ENCODE data around the gene FARP1. TPM values are rescaled to one million over a fixed set of nuclear protein-coding genes. Genes with fewer than 3 reads are reported as not detected.

Gene FARP1
- total and polyA plus RNA-seq, 8 donors: 11.6 to 319 (median 70.3) TPM

DNA sequence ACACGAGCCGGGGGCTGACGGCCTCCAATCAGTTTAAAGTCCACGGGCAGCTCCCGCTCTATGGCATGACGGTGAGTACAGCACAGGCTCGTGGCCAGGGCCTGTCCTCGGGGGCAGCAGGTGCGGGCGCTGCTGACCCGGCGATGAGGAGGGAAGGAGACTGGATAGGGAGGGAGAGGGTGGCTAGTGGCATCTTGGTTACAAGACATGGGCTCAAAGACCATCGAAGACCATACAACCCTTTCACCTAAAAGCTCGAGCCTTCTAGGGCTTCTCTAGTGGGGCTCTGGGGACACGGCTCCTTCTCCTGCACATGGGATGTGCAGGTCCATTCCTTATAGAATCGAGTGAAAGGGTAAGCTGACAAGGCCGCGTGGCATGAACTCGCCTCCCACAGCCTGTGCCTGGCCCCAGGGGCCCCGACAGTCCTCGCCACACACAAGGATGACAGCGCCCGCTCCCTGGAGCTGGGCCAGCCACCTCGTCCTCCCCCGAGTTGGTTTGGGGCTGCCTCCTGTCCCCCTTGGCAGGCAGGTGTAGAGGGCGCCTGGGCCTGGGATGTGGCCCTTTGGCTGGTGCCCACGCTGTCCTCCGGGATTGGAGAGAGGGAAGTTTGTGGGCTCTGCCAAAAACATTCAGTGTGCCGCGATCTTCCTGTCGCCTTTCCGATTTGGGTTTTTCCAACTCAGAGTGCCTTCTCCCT, 296.4 kb downstream of the FARP1 start:
- Histone ChIP-seq H3K4me1 (no peaks in the 10 kb centered on the region), H3K9me3 (no peaks in the 10 kb centered on the region), H3K4me3 (no peak overlapping the region), H3K27me3 (no peaks in the 10 kb centered on the region), H3K36me3 (peaks cover 9 to 83% (median 78%) of the 10 kb centered on the region in 4 donors), H3K27ac (no peak overlapping the region)
- TF ChIP-seq POLR2A (IDR thresholded peaks at IDR 0.05) (no peak), EP300 (IDR thresholded peaks at IDR 0.05) (no peak), POLR2AphosphoS5 (IDR thresholded peaks at IDR 0.05) (no peak)
- TF ChIP-seq, protein P1, sequence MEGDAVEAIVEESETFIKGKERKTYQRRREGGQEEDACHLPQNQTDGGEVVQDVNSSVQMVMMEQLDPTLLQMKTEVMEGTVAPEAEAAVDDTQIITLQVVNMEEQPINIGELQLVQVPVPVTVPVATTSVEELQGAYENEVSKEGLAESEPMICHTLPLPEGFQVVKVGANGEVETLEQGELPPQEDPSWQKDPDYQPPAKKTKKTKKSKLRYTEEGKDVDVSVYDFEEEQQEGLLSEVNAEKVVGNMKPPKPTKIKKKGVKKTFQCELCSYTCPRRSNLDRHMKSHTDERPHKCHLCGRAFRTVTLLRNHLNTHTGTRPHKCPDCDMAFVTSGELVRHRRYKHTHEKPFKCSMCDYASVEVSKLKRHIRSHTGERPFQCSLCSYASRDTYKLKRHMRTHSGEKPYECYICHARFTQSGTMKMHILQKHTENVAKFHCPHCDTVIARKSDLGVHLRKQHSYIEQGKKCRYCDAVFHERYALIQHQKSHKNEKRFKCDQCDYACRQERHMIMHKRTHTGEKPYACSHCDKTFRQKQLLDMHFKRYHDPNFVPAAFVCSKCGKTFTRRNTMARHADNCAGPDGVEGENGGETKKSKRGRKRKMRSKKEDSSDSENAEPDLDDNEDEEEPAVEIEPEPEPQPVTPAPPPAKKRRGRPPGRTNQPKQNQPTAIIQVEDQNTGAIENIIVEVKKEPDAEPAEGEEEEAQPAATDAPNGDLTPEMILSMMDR (IDR thresholded peaks at IDR 0.05): no peak
- DNase-seq: no peak
- intact Hi-C loops (cut with DNase I; ENCODE audit: low total_unique reads): no loop called here
- 91 to 95% (median 93%) methylated on average over 24 to 32 of the region's 32 CpGs for WGBS, 5 donors

DNA sequence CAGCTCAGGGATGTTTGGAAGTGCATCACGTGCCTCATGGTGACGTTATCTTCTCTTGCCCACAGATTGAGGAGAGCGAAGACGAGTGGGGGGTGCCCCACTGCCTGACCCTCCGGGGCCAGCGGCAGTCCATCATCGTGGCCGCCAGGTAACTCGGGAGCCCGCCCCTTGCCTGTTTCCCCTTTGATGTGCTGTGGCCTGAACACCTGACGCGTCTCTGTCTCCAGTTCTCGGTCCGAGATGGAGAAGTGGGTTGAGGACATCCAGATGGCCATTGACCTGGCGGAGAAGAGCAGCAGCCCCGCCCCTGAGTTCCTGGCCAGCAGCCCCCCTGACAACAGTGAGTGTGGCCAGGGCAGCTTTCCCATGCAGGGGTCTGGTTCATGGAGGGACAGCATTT, 297.0 kb downstream of the FARP1 start:
- DNase-seq: no peak
- peaks cover 0 to 1% (median under 1%) of the 10 kb centered on the region in 4 donors for H3K4me1 ChIP-seq
- H3K27ac ChIP-seq: no peak overlapping the region
- WGBS, 5 donors: 86 to 92% (median 88%) methylated on average over 7 to 16 of the region's 16 CpGs
- no peak for TF ChIP-seq POLR2A (IDR thresholded peaks at IDR 0.05)
- intact Hi-C loops (cut with DNase I; ENCODE audit: low total_unique reads): no loop called here
- H3K36me3 ChIP-seq: peaks cover 9 to 84% (median 78%) of the 10 kb centered on the region in 4 donors
- H3K9me3 ChIP-seq: no peaks in the 10 kb centered on the region
- no peak overlapping the region for H3K4me3 ChIP-seq
- H3K27me3 ChIP-seq: no peaks in the 10 kb centered on the region

DNA sequence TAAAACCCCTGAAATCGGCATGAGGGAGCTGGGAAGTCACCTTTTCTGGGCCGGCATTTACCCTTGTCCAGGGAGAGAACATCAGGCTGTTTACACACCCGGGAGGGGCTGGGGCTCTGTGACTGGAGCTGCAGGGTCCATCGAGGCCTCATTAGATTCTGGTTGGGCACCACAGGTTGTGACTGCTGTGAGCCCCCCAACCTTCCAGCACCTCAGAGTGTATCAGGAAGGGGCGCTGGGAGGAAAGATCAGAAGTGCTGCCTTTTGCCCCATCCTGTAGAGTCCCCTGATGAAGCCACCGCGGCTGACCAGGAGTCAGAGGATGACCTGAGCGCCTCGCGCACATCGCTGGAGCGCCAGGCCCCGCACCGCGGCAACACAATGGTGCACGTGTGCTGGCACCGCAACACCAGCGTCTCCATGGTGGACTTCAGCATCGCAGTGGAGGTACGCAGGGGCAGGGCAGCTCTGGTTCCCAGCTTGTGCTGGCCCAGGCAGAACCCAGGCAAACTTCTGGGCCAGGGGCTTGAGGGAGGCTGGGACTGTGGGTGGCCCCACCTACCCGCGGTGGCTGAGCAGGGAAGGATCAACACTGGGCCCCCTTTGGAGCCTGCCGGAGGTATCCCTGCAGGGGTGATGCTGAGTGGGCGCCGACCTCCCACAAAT, 297.6 kb downstream of the FARP1 start:
- WGBS, 5 donors: 84 to 91% (median 91%) methylated on average over 11 to 25 of the region's 25 CpGs
- Histone ChIP-seq H3K27me3 (no peaks in the 10 kb centered on the region), H3K9me3 (no peaks in the 10 kb centered on the region), H3K4me3 (no peak overlapping the region), H3K36me3 (peaks cover 9 to 78% (median 73%) of the 10 kb centered on the region in 4 donors), H3K27ac (no peak overlapping the region), H3K4me1 (peaks cover 0 to 7% (median 6%) of the 10 kb centered on the region in 4 donors)
- DNase-seq: no peak
- intact Hi-C loops (cut with DNase I; ENCODE audit: low total_unique reads): no loop called here
- no peak for TF ChIP-seq POLR2A (IDR thresholded peaks at IDR 0.05)
- TF ChIP-seq EP300 (IDR thresholded peaks at IDR 0.05): no peak
- no peak for TF ChIP-seq POLR2AphosphoS5 (IDR thresholded peaks at IDR 0.05)
- TF ChIP-seq, protein P1 (IDR thresholded peaks at IDR 0.05): no peak

DNA sequence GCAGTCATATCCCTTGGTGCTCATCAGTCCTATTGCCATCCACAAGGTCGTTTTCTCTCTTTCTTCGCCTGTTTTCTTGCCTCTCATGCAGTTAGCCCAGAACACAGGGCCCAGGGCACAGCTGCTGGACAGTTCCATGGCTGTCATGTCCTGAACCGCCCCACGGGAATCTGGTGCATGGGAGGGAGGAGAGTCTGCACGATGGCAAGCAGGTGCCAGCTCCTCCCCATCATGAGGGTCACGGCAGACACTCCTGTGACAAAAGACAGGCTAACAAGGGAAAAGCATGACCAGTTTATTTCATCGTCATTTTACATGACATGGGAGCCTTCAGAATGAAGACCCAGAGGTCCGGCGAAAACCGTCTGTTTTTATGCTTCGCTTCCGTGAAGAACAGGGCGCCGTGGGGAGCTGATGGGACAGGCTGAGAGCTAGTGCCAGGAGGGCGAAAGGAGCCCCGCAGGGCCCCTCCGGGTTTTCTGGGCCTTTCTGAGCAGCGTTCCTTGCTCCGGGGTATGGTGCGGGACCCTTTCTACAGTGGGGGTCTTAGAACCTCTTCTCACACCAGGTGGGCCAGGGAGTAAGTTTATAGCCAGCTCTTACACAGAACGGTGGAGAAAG, 298.3 kb downstream of the FARP1 start:
- intact Hi-C loops (cut with DNase I; ENCODE audit: low total_unique reads): no loop called here
- Histone ChIP-seq H3K36me3 (peaks cover 9 to 75% (median 69%) of the 10 kb centered on the region in 4 donors), H3K4me3 (no peak overlapping the region), H3K4me1 (peaks cover 0 to 13% (median 8%) of the 10 kb centered on the region in 4 donors), H3K27me3 (no peaks in the 10 kb centered on the region), H3K9me3 (no peaks in the 10 kb centered on the region), H3K27ac (no peak overlapping the region)
- WGBS, 5 donors: 86 to 88% (median 87%) methylated on average over 20 to 21 of the region's 21 CpGs
- DNase-seq: no peak
- TF ChIP-seq POLR2A (IDR thresholded peaks at IDR 0.05) (no peak), POLR2AphosphoS5 (IDR thresholded peaks at IDR 0.05) (no peak), EP300 (IDR thresholded peaks at IDR 0.05) (no peak)
- TF ChIP-seq, protein P1 (IDR thresholded peaks at IDR 0.05): no peak
